H9 (cell line): ENCODE measurements around the gene SPATA17. TPM values are rescaled to one million over a fixed set of nuclear protein-coding genes. Genes with fewer than 3 reads are reported as not detected.
A peak's percentile ranks its signal among the peaks of the same experiment; 100 is the strongest.

Source experiments
- DNase-seq: peaks from one replicate; pipeline ENCODE4 v3.0.0-alpha.2; 2017
- H2AFZ ChIP-seq: one replicate; pipeline ENCODE4 v1.6.1; 2013; ENCODE audit warnings: mild to moderate bottlenecking, low read length, control low read depth, moderate library complexity
- H2AK5ac ChIP-seq: 2 replicates; pipeline ENCODE4 v1.6.1; 2013; ENCODE audit warnings: low read length, control low read depth, mixed read lengths; ENCODE audit not compliant: insufficient read length
- H2BK120ac ChIP-seq: one replicate; pipeline ENCODE4 v1.6.1; 2013; ENCODE audit warnings: low read depth, mild to moderate bottlenecking, low read length, control low read depth, inconsistent platforms; ENCODE audit not compliant: poor library complexity, severe bottlenecking
- H2BK12ac ChIP-seq: 2 replicates; pipeline ENCODE4 v1.6.1; 2013; ENCODE audit warnings: low read length, control low read depth, mixed read lengths, low read depth; ENCODE audit not compliant: insufficient read length
- H2BK15ac ChIP-seq: 2 replicates; pipeline ENCODE4 v1.6.1; 2013; ENCODE audit warnings: low read depth, low read length, control low read depth
- H2BK20ac ChIP-seq: one replicate; pipeline ENCODE4 v1.6.1; 2013; ENCODE audit warnings: low read depth, mild to moderate bottlenecking, low read length, control low read depth, inconsistent platforms; ENCODE audit not compliant: poor library complexity, severe bottlenecking
- H2BK5ac ChIP-seq: 2 replicates; pipeline ENCODE4 v1.6.1; 2013; ENCODE audit warnings: low read length, control low read depth, mixed read lengths; ENCODE audit not compliant: insufficient read length
- H3K14ac ChIP-seq: 2 replicates; pipeline ENCODE4 v1.6.1; 2013; ENCODE audit warnings: low read length, control low read depth; ENCODE audit not compliant: insufficient read depth
- H3K18ac ChIP-seq: 2 replicates; pipeline ENCODE4 v1.6.1; 2013; ENCODE audit warnings: low read depth, mild to moderate bottlenecking, mixed read lengths, low read length, control low read depth; ENCODE audit not compliant: insufficient read length
- H3K23ac ChIP-seq: 2 replicates; pipeline ENCODE4 v1.6.1; 2013; ENCODE audit warnings: low read length, control low read depth, mixed read lengths, low read depth; ENCODE audit not compliant: insufficient read length
- H3K23me2 ChIP-seq: 2 replicates; pipeline ENCODE4 v1.6.1; 2013; ENCODE audit warnings: low read depth, mild to moderate bottlenecking, mixed read lengths, low read length, control low read depth; ENCODE audit not compliant: insufficient read length, poor library complexity, severe bottlenecking
- H3K27ac ChIP-seq: 2 replicates; pipeline ENCODE4 v1.5.1; 2013; ENCODE audit warnings: low read length, control low read depth, mixed read lengths, low read depth; ENCODE audit not compliant: insufficient read length
- H3K27me3 ChIP-seq: 2 replicates; pipeline ENCODE4 v1.6.1; 2013; ENCODE audit warnings: low read length, control low read depth, inconsistent platforms; ENCODE audit not compliant: insufficient read depth
- H3K4ac ChIP-seq: 2 replicates; pipeline ENCODE4 v1.6.1; 2013; ENCODE audit warnings: low read depth, mild to moderate bottlenecking, control low read depth, inconsistent platforms, low read length, moderate library complexity
- H3K4me1 ChIP-seq: 2 replicates; pipeline ENCODE4 v1.6.1; 2013; ENCODE audit warnings: low read length, control low read depth, inconsistent platforms; ENCODE audit not compliant: insufficient read depth
- H3K4me2 ChIP-seq: 2 replicates; pipeline ENCODE4 v1.6.1; 2013; ENCODE audit warnings: low read length, control low read depth, mixed read lengths; ENCODE audit not compliant: insufficient read length, insufficient read depth
- H3K56ac ChIP-seq: 2 replicates; pipeline ENCODE4 v1.6.1; 2013; ENCODE audit warnings: low read depth, mild to moderate bottlenecking, mixed read lengths, low read length, control low read depth; ENCODE audit not compliant: insufficient read length
- H3K79me1 ChIP-seq: 2 replicates; pipeline ENCODE4 v1.6.1; 2013; ENCODE audit warnings: low read depth, mild to moderate bottlenecking, moderate library complexity, low read length, control low read depth, inconsistent platforms; ENCODE audit not compliant: insufficient read depth, poor library complexity, severe bottlenecking
- H3K79me2 ChIP-seq: 2 replicates; pipeline ENCODE4 v1.6.1; 2013; ENCODE audit warnings: low read length, control low read depth, inconsistent platforms; ENCODE audit not compliant: insufficient read depth
- H3K9ac ChIP-seq: 2 replicates; pipeline ENCODE4 v1.6.1; 2013; ENCODE audit warnings: low read length, control low read depth, mixed read lengths; ENCODE audit not compliant: insufficient read length; ENCODE audit errors: extremely low read depth
- H3K9me3 ChIP-seq: one replicate; pipeline ENCODE4 v1.6.1; 2013; ENCODE audit warnings: low read depth, low read length, inconsistent platforms; ENCODE audit not compliant: control insufficient read depth
- H3T11ph ChIP-seq: one replicate; pipeline ENCODE4 v1.6.1; 2013; ENCODE audit warnings: mild to moderate bottlenecking, low read length, control low read depth, inconsistent platforms
- H4K20me1 ChIP-seq: one replicate; pipeline ENCODE4 v1.6.1; 2013; ENCODE audit not compliant: control insufficient read depth, insufficient read length, insufficient read depth
- H4K5ac ChIP-seq: 2 replicates; pipeline ENCODE4 v1.6.1; 2013; ENCODE audit warnings: low read depth, mild to moderate bottlenecking, mixed read lengths, low read length, control low read depth; ENCODE audit not compliant: insufficient read length
- H4K8ac ChIP-seq: replicated peaks from 2 replicates; pipeline ENCODE4 v1.6.1; 2013; ENCODE audit warnings: low read length, control low read depth, mixed read lengths, low read depth; ENCODE audit not compliant: insufficient read length
- H4K91ac ChIP-seq: 2 replicates; pipeline ENCODE4 v1.6.1; 2013; ENCODE audit warnings: low read depth, mild to moderate bottlenecking, moderate library complexity, mixed read lengths, low read length, control low read depth; ENCODE audit not compliant: insufficient read length
- H3K27ac Mint-ChIP-seq, 3 experiments: 2 replicates in 2 of 3; 3 replicates in 1 of 3; pipeline ENCODE4 v1.8.0; 2020 to 2021; ENCODE audit warnings: mixed read lengths in 3 of 3, mild to moderate bottlenecking in 1 of 3, moderate library complexity in 1 of 3
- H3K27me3 Mint-ChIP-seq: 2 replicates; pipeline ENCODE4 v1.8.0; 2021; ENCODE audit warnings: low read depth, mild to moderate bottlenecking, moderate library complexity, mixed read lengths
- H3K36me3 Mint-ChIP-seq, 3 experiments: 2 replicates in 2 of 3; 3 replicates in 1 of 3; pipeline ENCODE4 v1.8.0; 2020 to 2021; ENCODE audit warnings: low read depth in 3 of 3, mixed read lengths in 3 of 3; ENCODE audit not compliant: insufficient read depth in 1 of 3
- H3K4me1 Mint-ChIP-seq, 2 experiments: 2 replicates each; pipeline ENCODE4 v1.8.0; 2020; ENCODE audit warnings: mixed read lengths in 2 of 2
- H3K4me3 Mint-ChIP-seq, 2 experiments: 2 replicates in 1 of 2; 3 replicates in 1 of 2; pipeline ENCODE4 v1.8.0; 2020 to 2021; ENCODE audit warnings: mild to moderate bottlenecking in 2 of 2, mixed read lengths in 2 of 2, moderate library complexity in 1 of 2
- H3K9me3 Mint-ChIP-seq, 2 experiments: 2 replicates in 1 of 2; 3 replicates in 1 of 2; pipeline ENCODE4 v1.8.0; 2020; ENCODE audit warnings: mild to moderate bottlenecking in 2 of 2, mixed read lengths in 2 of 2, moderate library complexity in 1 of 2
- WGBS: extraction: QIAGEN DNeasy Blood & Tissue Kit; methylation state at CpG from one replicate; pipeline ENCODE4 v1.1.7; 2013; ENCODE audit warnings: missing lambda C conversion rate, low lambda C conversion rate, mixed read lengths; ENCODE audit not compliant: insufficient read length; ENCODE audit errors: extremely low coverage; 5-methylcytosine and 5-hydroxymethylcytosine counted together
- total RNA-seq: library from RNA; stranded (reverse); gene quantifications from 2 replicates; pipeline ENCODE4 v1.2.1, GENCODE V29; 2021
- TF ChIP-seq, protein P1 (sequence below): fragments of 200-600 bp; sonication (generic); conservative IDR thresholded peaks from 3 replicates; pipeline ENCODE4 v1.8.0; 2021; ENCODE audit warnings: antibody characterized with exemption, mild to moderate bottlenecking

SPATA17 gene
- total RNA-seq, 1 experiment from 2014 or later, result 0.44 TPM

DNA sequence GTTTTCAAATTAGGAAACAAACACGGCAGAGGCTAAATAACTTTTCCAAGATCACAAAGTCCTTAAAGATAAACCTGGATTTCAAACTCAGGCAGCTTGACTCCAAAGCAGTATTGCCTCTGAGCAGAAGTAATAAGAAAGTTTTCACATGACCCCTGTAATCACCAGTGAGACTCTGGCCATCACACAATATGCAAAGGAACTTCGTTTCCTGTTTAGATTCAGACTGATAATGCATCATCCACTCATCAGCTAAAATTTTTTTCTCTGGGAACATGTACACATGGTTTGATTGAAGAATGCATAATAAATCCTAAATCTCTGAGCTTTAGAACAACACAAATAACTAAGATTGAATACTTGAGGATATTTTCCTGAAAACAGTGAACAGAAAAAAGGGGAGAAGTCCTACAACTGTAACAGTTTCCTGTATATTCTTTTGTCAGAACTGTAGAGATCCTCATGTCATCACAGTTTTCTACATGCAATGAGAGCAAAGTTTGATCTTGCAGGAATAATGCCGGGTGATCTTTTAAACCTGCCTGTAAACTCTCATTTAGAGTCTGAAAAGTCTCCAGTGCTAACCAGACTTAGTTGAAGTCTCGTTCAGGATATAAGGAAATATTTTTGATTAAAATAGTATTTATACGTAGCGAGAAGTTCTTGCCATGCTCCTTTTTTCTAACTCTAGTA lies 225.3 kb downstream of the SPATA17 start:
- H3K27me3 Mint-ChIP-seq, result no peaks in the 10 kb centered on the region
- peaks cover 3 to 5% of the 10 kb centered on the region in 2 experiments; a peak in 3 of 5 replicates for H3K9me3 Mint-ChIP-seq
- Histone ChIP-seq H3K9me3 (no peaks in the 10 kb centered on the region), H3K4me2 (no peak overlapping the region), H3T11ph (no peak overlapping the region), H3K4ac (no peak overlapping the region), H3K18ac (no peak overlapping the region), H3K79me1 (no peaks in the 10 kb centered on the region), H2BK120ac (no peak overlapping the region), H3K23me2 (no peaks in the 10 kb centered on the region), H3K4me1 (no peaks in the 10 kb centered on the region), H2AFZ (no peak overlapping the region), H4K8ac (no peak overlapping the region), H2BK20ac (no peak overlapping the region), H3K56ac (no peak overlapping the region), H3K14ac (no peak overlapping the region), H2BK5ac (no peak overlapping the region), H2BK15ac (no peak overlapping the region), H3K27me3 (no peaks in the 10 kb centered on the region), H3K79me2 (no peaks in the 10 kb centered on the region), H2AK5ac (no peak overlapping the region), H3K23ac (no peak overlapping the region), H3K27ac (no peak overlapping the region), H4K91ac (no peak overlapping the region), H4K20me1 (no peaks in the 10 kb centered on the region), H3K9ac (no peak overlapping the region), H2BK12ac (no peak overlapping the region), H4K5ac (no peak overlapping the region)
- peaks cover 0 to 9% (median 0%) of the 10 kb centered on the region in 3 experiments; a peak in 3 of 7 replicates for H3K36me3 Mint-ChIP-seq
- TF ChIP-seq, protein P1, sequence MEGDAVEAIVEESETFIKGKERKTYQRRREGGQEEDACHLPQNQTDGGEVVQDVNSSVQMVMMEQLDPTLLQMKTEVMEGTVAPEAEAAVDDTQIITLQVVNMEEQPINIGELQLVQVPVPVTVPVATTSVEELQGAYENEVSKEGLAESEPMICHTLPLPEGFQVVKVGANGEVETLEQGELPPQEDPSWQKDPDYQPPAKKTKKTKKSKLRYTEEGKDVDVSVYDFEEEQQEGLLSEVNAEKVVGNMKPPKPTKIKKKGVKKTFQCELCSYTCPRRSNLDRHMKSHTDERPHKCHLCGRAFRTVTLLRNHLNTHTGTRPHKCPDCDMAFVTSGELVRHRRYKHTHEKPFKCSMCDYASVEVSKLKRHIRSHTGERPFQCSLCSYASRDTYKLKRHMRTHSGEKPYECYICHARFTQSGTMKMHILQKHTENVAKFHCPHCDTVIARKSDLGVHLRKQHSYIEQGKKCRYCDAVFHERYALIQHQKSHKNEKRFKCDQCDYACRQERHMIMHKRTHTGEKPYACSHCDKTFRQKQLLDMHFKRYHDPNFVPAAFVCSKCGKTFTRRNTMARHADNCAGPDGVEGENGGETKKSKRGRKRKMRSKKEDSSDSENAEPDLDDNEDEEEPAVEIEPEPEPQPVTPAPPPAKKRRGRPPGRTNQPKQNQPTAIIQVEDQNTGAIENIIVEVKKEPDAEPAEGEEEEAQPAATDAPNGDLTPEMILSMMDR, result no peak
- peaks cover under 1 to 8% of the 10 kb centered on the region in 2 experiments for H3K4me1 Mint-ChIP-seq
- no peak overlapping the region for H3K4me3 Mint-ChIP-seq
- H3K27ac Mint-ChIP-seq, result 0 out of 7 replicates have a peak overlapping the region, but pooled peaks of 2 of the 3 experiments have one; percentile 10 to 11
- no peak for DNase-seq
- WGBS, result no CpG with 5 or more reads among the region's 6 CpGs
